Lower lobe of right lung (tissue), 2 donors: ENCODE results near the gene BEAN1. TPM values are rescaled to one million over a fixed set of nuclear protein-coding genes. Genes with fewer than 3 reads are reported as not detected.

ENCODE experiments used
- ATAC-seq, 2 donors: fragments of 200-7000 bp; cut with Tn5 transposase; one replicate each; pipeline ENCODE4 v1.9.1; 2020 to 2022; ENCODE audit warnings: mild to moderate bottlenecking in 2 of 2, moderate library complexity in 2 of 2
- DNase-seq: peaks from one replicate; pipeline ENCODE4 v3.0.0-alpha.2; 2020
- H3K27ac ChIP-seq: fragments of 200-600 bp; one replicate; pipeline ENCODE4 v1.8.0; 2022
- H3K27me3 ChIP-seq: fragments of 200-600 bp; one replicate; pipeline ENCODE4 v1.8.0; 2022; ENCODE audit warnings: low read depth
- H3K36me3 ChIP-seq: fragments of 200-600 bp; one replicate; pipeline ENCODE4 v1.8.0; 2022; ENCODE audit warnings: mild to moderate bottlenecking
- H3K4me1 ChIP-seq: fragments of 200-600 bp; one replicate; pipeline ENCODE4 v1.8.0; 2022
- H3K4me3 ChIP-seq: fragments of 200-600 bp; one replicate; pipeline ENCODE4 v1.8.0; 2022; ENCODE audit warnings: mild to moderate bottlenecking
- H3K9me3 ChIP-seq: fragments of 200-600 bp; one replicate; pipeline ENCODE4 v1.8.0; 2022
- CTCF ChIP-seq: fragments of 200-600 bp; IDR thresholded peaks from one replicate; pipeline ENCODE4 v1.8.0; 2022; ENCODE audit warnings: antibody characterized with exemption, mild to moderate bottlenecking
- intact Hi-C: fragments of 100-400 bp; cut with DNase I; formaldehyde crosslinking; loops from one replicate; pipeline ENCODE4 v1.11.0; 2022
- total RNA-seq: library from RNA; stranded (reverse); fragmentation: NEBNext Ultra II Directional; extraction: Animal tissue kit (Norgen Biotek cat#: 25700); gene quantifications from one replicate; pipeline ENCODE4 v1.2.1, GENCODE V29; 2021
- donor health status: DM: no; HTN: yes; CAD: no; lungs with severe emphysema.

The BEAN1 gene
- total RNA-seq, 1 donor from 2014 or later, result 0.15 TPM

GRCh38 chr16:66381585-66382170 lies 45.4 kb upstream of the BEAN1 start:
- Histone ChIP-seq H3K4me3 (no peak overlapping the region), H3K27me3 (no peaks in the 10 kb centered on the region), H3K27ac (peak overlapping the region; percentile 61), H3K36me3 (no peaks in the 10 kb centered on the region), H3K4me1 (peaks cover 38% of the 10 kb centered on the region), H3K9me3 (no peaks in the 10 kb centered on the region)
- TF ChIP-seq CTCF, result no peak
- no peak for DNase-seq
- ATAC-seq, result peak in 1 of 2 donors; percentile 11
- intact Hi-C loops, result no loop called here

DNA sequence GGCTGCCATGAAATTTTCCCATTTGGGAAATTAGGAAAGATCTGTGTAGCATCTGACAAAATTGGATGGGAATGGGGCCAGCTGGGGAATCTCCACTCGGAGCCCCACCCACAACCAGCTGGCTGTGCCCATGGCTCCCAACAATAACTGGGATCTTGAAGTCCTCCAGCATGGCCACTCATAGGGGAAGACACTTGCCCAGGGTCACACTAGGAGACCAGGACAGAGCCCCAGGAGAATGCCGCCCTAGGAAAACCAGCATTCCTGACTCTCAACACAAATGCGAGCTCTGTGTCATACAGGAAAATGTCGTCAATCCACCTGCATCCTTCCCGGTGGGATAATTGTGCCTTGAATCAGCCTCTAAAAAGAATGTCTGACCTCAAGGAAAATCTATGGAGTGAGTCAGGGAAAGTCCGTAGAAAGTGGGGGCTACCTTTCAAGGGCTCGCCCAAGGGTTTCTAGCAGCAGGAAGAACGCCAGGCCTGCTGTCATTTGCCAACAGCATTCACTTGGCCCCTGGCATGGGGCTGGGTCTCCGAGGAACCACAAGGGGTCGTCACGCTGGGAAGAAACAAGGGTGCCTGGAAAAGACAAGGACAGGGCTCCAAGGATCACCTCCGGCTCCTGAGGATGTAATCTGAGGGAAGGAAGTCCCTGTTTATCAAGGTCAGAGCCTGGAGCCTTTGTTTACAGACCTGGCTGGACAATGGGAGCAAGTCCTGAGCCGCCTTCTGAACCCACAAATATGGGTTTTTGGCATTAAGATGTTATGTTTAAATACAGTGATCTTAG lies 44.7 kb upstream of the BEAN1 start:
- TF ChIP-seq CTCF, result no peak
- peak in 1 of 2 donors; percentile 58 for ATAC-seq
- peaks cover 31% of the 10 kb centered on the region for H3K4me1 ChIP-seq
- no peak overlapping the region for H3K4me3 ChIP-seq
- no peaks in the 10 kb centered on the region for H3K27me3 ChIP-seq
- no peaks in the 10 kb centered on the region for H3K9me3 ChIP-seq
- no peak for DNase-seq
- H3K27ac ChIP-seq, result peak overlapping the region; percentile 61
- intact Hi-C loops, result no loop called here
- no peaks in the 10 kb centered on the region for H3K36me3 ChIP-seq

- no peak overlapping the region for H3K4me3 ChIP-seq
- no peak for TF ChIP-seq CTCF
- H3K27me3 ChIP-seq, result no peaks in the 10 kb centered on the region
- peaks cover 4% of the 10 kb centered on the region for H3K36me3 ChIP-seq
- DNase-seq (no peak), ATAC-seq (no peak)
- intact Hi-C loops, result no loop called here
- peaks cover 25% of the 10 kb centered on the region for H3K4me1 ChIP-seq
- H3K27ac ChIP-seq, result peak overlapping the region; percentile 61
- H3K9me3 ChIP-seq, result no peaks in the 10 kb centered on the region
Observed at GRCh38 chr16:66382966-66383299, 44.2 kb upstream of the BEAN1 start.

- no peak for DNase-seq
Observed at GRCh38 chr16:66383551-66383950, 43.5 kb upstream of the BEAN1 start.

DNA sequence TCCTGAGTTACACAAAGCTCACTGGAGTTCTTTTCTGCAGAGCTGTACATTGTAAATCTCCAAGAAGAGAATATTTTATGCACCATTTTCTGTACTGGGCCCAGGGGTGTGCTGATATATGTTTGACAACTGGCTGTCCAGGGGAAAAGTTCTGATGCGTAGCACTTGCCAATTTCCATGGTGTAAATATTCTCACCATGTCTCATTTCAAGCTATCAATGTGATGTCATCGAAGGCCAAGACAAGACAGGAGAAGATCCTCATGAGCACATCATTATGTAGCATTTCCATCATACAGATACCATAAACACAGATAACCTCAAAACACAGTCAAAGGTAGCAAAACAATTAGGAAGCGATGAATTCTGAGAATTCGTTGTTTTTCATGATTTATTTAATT lies 41.7 kb upstream of the BEAN1 start:
- H3K27me3 ChIP-seq, result no peaks in the 10 kb centered on the region
- no peak for DNase-seq
- H3K4me3 ChIP-seq, result no peak overlapping the region
- H3K4me1 ChIP-seq, result peaks cover 18% of the 10 kb centered on the region
- H3K27ac ChIP-seq, result no peak overlapping the region
- H3K36me3 ChIP-seq, result peaks cover 23% of the 10 kb centered on the region
- no peaks in the 10 kb centered on the region for H3K9me3 ChIP-seq
- no peak for TF ChIP-seq CTCF
- no peak for ATAC-seq
- intact Hi-C loops, result no loop called here

More at GRCh38 chr16:66383551-66383950, 43.5 kb upstream of the BEAN1 start:
- H3K27ac ChIP-seq, result peak overlapping the region; percentile 61
- peaks cover 25% of the 10 kb centered on the region for H3K4me1 ChIP-seq
- ATAC-seq, result peak in 1 of 2 donors; percentile 7
- intact Hi-C loops, result no loop called here
- no peak overlapping the region for H3K4me3 ChIP-seq
- peaks cover 10% of the 10 kb centered on the region for H3K36me3 ChIP-seq
- no peaks in the 10 kb centered on the region for H3K9me3 ChIP-seq
- no peak for TF ChIP-seq CTCF
- H3K27me3 ChIP-seq, result no peaks in the 10 kb centered on the region
